K562 (cell line): ENCODE results near the gene COL20A1. TPM values are rescaled to one million over a fixed set of nuclear protein-coding genes. Genes with fewer than 3 reads are reported as not detected.

ENCODE experiments used
- BHLHE40 ChIP-seq: IDR thresholded peaks from 2 replicates; pipeline ENCODE4 v1.6.1; 2011; ENCODE audit warnings: low read length, improper control_type of control experiment
- BRD4 ChIP-seq: fragments of 200-600 bp; sonication (generic); IDR thresholded peaks from 2 replicates; pipeline ENCODE4 v1.6.1; 2017; ENCODE audit warnings: inconsistent platforms
- COPS2 ChIP-seq: fragments of 450-650 bp; conservative IDR thresholded peaks from 2 replicates; pipeline ENCODE4 v1.6.1; 2016; ENCODE audit warnings: mild to moderate bottlenecking, moderate library complexity
- CREB1 ChIP-seq, 2 experiments: sonication (generic) in 1 of 2; formaldehyde crosslinking in 1 of 2; IDR thresholded peaks; 2 replicates each; pipeline versions ENCODE4 v1.6.1 to v1.8.0; 2012 to 2022; ENCODE audit warnings: inconsistent platforms in 1 of 2, mild to moderate bottlenecking in 1 of 2, missing genetic modification reagents in 1 of 2, moderate library complexity in 1 of 2
- CREM ChIP-seq: IDR thresholded peaks from 2 replicates; pipeline ENCODE4 v1.6.1; 2014; ENCODE audit warnings: antibody characterized with exemption, low read depth
- FOXA3 ChIP-seq, 2 experiments: fragments of 450-650 bp in 1 of 2; sonication (generic) in 1 of 2; formaldehyde crosslinking; IDR thresholded peaks in 1 of 2; conservative IDR thresholded peaks in 1 of 2; 2 replicates each; pipeline versions ENCODE4 v1.4.0 to v1.8.0; 2020 to 2022; ENCODE audit warnings: mild to moderate bottlenecking in 2 of 2, missing genetic modification reagents in 1 of 2
- HDAC2 ChIP-seq: fragments of 450-650 bp; IDR thresholded peaks from 2 replicates; pipeline ENCODE4 v1.6.1; 2016; ENCODE audit warnings: mild to moderate bottlenecking
- JUN ChIP-seq, 2 experiments: sonication (generic) in 1 of 2; formaldehyde crosslinking in 1 of 2; IDR thresholded peaks; 2 replicates each; pipeline versions ENCODE4 v1.6.1 to v1.8.0; 2012 to 2022; ENCODE audit warnings: borderline replicate concordance in 2 of 2, mild to moderate bottlenecking in 2 of 2, improper control_type of control experiment in 1 of 2, low read depth in 1 of 2, low read length in 1 of 2, missing genetic modification reagents in 1 of 2
- KDM5B ChIP-seq: fragments of 200-600 bp; sonication (generic); IDR thresholded peaks from 2 replicates; pipeline ENCODE4 v1.6.1; 2012; ENCODE audit warnings: low read depth, mild to moderate bottlenecking, moderate library complexity, low read length, control low read depth, inconsistent platforms; ENCODE audit not compliant: insufficient replicate concordance
- MEF2D ChIP-seq: conservative IDR thresholded peaks from 2 replicates; pipeline ENCODE4 v1.6.1; 2016; ENCODE audit warnings: low read depth, missing genetic modification characterization, missing compliant biosample characterization
- POLR2AphosphoS5 ChIP-seq: IDR thresholded peaks from 2 replicates; pipeline ENCODE4 v1.6.1; 2011; ENCODE audit warnings: mild to moderate bottlenecking, low read depth, low read length, moderate library complexity; ENCODE audit not compliant: control insufficient read depth, insufficient read depth
- SMARCE1 ChIP-seq: fragments of 450-650 bp; IDR thresholded peaks from 2 replicates; pipeline ENCODE4 v1.7.1; 2016; ENCODE audit warnings: mild to moderate bottlenecking
- ZFP36 ChIP-seq: fragments of 150-350 bp; IDR thresholded peaks from 2 replicates; pipeline ENCODE4 v1.6.1; 2018; ENCODE audit warnings: low read length, low read depth; ENCODE audit not compliant: partially characterized antibody
- polyA plus RNA-seq, 8 experiments: library from polyadenylated mRNA; depleted of rRNA in 4 of 8; stranded (reverse) in 5 of 8; unstranded in 3 of 8; fragments of >200 nt; fragmentation: Nextera tagmentation in 2 of 8; fragmentation: Illumina TruSeq in 1 of 8; extraction: Ambion mirVana in 2 of 8; extraction: Trizol in 1 of 8; gene quantifications; 2 replicates each; pipeline versions ENCODE4 v1.2.1 to v1.2.3, GENCODE V29; 2011 to 2014; ENCODE audit warnings: inconsistent platforms in 1 of 8, missing spikeins in 1 of 8
- total RNA-seq, 7 experiments: library from RNA; depleted of rRNA in 6 of 7; stranded (reverse); fragments of >200 nt in 6 of 7; fragmentation: Illumina TruSeq in 2 of 7; extraction: Trizol in 2 of 7; gene quantifications; 2 replicates each; pipeline versions ENCODE4 v1.2.1 to v1.2.3, GENCODE V29; 2011 to 2021; ENCODE audit warnings: low replicate concordance in 1 of 7
- TF ChIP-seq, protein P1 (sequence below): fragments of 450-650 bp; IDR thresholded peaks from 2 replicates; pipeline ENCODE4 v1.7.1; 2018; ENCODE audit warnings: mild to moderate bottlenecking, low read depth; ENCODE audit not compliant: partially characterized antibody
- TF ChIP-seq, protein P2 (sequence below), 2 experiments: fragments of 450-650 bp; IDR thresholded peaks; 2 replicates each; pipeline ENCODE4 v1.6.1; 2016

Gene COL20A1
- total and polyA plus RNA-seq, 9 of the 15 experiments (the other 6 are each of a cell fraction or from before 2014, with no cell fraction given), result not detected

DNA sequence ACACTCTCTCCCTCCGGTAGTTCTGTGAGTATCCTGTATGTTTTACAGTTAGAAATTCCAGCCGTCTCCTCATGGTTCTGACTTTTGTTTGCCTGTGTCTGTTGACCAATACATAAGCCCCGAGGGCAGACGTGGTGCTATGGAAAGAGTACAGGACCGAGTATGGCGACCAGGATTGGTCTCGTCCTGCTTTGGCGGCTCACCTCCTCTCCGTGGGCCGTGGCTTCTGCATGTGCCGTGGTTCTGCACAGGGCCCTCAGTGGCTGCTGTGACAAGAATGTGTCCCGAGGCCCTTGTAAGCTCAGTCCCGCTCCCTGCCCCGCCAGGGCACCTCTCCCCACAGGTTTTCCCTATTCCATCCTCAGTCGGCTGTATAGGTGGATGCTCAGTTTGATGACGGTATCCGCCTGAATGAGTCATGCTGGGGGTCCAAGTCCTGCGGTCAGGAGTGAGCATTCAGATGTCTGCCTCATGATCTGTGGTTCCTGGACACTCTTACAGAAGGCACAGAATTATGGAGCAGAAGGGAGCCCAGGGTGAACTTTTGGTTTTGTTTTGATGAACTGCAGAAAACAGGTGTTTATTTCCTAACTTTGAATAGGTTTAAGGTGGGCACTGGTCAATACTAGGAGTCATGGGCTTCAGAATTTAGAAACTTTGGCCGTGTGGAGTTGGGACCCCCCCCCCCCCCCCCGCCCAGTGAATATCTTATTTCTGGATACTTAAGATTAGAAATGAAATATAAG is 19.2 kb upstream of the COL20A1 start (continued):
- TF ChIP-seq, protein P1, sequence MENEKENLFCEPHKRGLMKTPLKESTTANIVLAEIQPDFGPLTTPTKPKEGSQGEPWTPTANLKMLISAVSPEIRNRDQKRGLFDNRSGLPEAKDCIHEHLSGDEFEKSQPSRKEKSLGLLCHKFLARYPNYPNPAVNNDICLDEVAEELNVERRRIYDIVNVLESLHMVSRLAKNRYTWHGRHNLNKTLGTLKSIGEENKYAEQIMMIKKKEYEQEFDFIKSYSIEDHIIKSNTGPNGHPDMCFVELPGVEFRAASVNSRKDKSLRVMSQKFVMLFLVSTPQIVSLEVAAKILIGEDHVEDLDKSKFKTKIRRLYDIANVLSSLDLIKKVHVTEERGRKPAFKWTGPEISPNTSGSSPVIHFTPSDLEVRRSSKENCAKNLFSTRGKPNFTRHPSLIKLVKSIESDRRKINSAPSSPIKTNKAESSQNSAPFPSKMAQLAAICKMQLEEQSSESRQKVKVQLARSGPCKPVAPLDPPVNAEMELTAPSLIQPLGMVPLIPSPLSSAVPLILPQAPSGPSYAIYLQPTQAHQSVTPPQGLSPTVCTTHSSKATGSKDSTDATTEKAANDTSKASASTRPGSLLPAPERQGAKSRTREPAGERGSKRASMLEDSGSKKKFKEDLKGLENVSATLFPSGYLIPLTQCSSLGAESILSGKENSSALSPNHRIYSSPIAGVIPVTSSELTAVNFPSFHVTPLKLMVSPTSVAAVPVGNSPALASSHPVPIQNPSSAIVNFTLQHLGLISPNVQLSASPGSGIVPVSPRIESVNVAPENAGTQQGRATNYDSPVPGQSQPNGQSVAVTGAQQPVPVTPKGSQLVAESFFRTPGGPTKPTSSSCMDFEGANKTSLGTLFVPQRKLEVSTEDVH, result no peak
- TF ChIP-seq POLR2AphosphoS5, result peak; percentile 32; the same call in 1 of the 2 replicates
- peak; percentile 66 for TF ChIP-seq CREM
- 0 out of 2 replicates have a peak, but pooled peaks have one; percentile 47 for TF ChIP-seq BRD4
- no peak for TF ChIP-seq COPS2
- TF ChIP-seq KDM5B, result peak; percentile 54
- TF ChIP-seq MEF2D (tag), result no peak
- TF ChIP-seq CREB1 (IDR thresholded peaks at IDR 0.05), result 0 out of 2 replicates have a peak, but pooled peaks have one; percentile 18
- no peak for TF ChIP-seq CREB1 (CRISPR knock-in tag; IDR thresholded peaks at IDR 0.05)
- 0 out of 2 replicates have a peak, but pooled peaks have one; percentile 26 for TF ChIP-seq SMARCE1
- 0 out of 2 replicates have a peak, but pooled peaks have one; percentile 12 for TF ChIP-seq BHLHE40
- TF ChIP-seq HDAC2, result no peak
- peak; percentile 77; the same call in 1 of the 2 replicates for TF ChIP-seq JUN (IDR thresholded peaks at IDR 0.05; ENCODE audit: borderline replicate concordance, low read depth, low read length)
- no peak for TF ChIP-seq JUN (CRISPR knock-in tag; IDR thresholded peaks at IDR 0.05; ENCODE audit: borderline replicate concordance)
- TF ChIP-seq FOXA3 (CRISPR knock-in tag; conservative IDR thresholded peaks at IDR 0.05 in 1 of 2, IDR thresholded peaks at IDR 0.05 in 1 of 2), result no peak
- TF ChIP-seq, protein P2, sequence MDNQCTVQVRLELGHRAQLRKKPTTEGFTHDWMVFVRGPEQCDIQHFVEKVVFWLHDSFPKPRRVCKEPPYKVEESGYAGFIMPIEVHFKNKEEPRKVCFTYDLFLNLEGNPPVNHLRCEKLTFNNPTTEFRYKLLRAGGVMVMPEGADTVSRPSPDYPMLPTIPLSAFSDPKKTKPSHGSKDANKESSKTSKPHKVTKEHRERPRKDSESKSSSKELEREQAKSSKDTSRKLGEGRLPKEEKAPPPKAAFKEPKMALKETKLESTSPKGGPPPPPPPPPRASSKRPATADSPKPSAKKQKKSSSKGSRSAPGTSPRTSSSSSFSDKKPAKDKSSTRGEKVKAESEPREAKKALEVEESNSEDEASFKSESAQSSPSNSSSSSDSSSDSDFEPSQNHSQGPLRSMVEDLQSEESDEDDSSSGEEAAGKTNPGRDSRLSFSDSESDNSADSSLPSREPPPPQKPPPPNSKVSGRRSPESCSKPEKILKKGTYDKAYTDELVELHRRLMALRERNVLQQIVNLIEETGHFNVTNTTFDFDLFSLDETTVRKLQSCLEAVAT (IDR thresholded peaks at IDR 0.05), result peak in 1 of 2 experiments; percentile 51; a peak in 1 of 4 replicates
- no peak for TF ChIP-seq ZFP36
